GM12878 (cell line): ENCODE results near the gene LGALSL. TPM values are rescaled to one million over a fixed set of nuclear protein-coding genes. Genes with fewer than 3 reads are reported as not detected.

Experiments used
- ATAC-seq: fragments of 200-7000 bp; cut with Tn5 transposase; 3 replicates; pipeline ENCODE4 v1.9.1; 2020; ENCODE audit warnings: mild to moderate bottlenecking, moderate library complexity
- BruUV-seq: library from RNA; stranded (reverse); fragments of 400-500 nt; replicated peaks from 2 replicates; lab custom pipeline; 2021; lab: Mats Ljungman, UMichigan
- CTCF ChIA-PET: fragments of 300-600 bp; sonication (Branson Sonifier 250); formaldehyde crosslinking; extraction: SDS; loops from one replicate; lab custom pipeline; 2021; ENCODE audit warnings: inconsistent platforms; lab: Yijun Ruan, JAX
- POLR2A ChIA-PET: fragments of 350-600 bp; formaldehyde crosslinking; extraction: SDS; loops from one replicate; lab custom pipeline; 2021; ENCODE audit warnings: inconsistent platforms; lab: Charles Lee
- RAD21 ChIA-PET: fragments of 300-600 bp; sonication (Branson Sonifier 250); formaldehyde crosslinking; loops from one replicate; lab custom pipeline; 2023; ENCODE audit warnings: antibody characterized with exemption; ENCODE audit not compliant: unreplicated experiment; lab: Charles Lee
- SMC1A ChIA-PET: fragments of 300-600 bp; sonication (Branson Sonifier 250); formaldehyde crosslinking; loops from one replicate; lab custom pipeline; 2023; ENCODE audit not compliant: unreplicated experiment, uncharacterized antibody; lab: Charles Lee
- DNase-seq: peaks from one replicate; pipeline ENCODE4 v3.0.0-alpha.2; 2011; ENCODE audit warnings: low read depth, low spot score
- FAIRE-seq: peaks from 3 replicates; lab custom pipeline; 2011; peaks lifted over from hg19 to GRCh38; lab: Jason Lieb, UNC
- H2AFZ ChIP-seq: 2 replicates; pipeline ENCODE4 v1.6.0; 2011; ENCODE audit warnings: low read depth, low read length, control low read depth; ENCODE audit not compliant: control insufficient read depth
- H3K27ac ChIP-seq: 2 replicates; pipeline ENCODE4 v1.5.1; 2011; ENCODE audit warnings: control low read depth; ENCODE audit not compliant: control insufficient read depth, insufficient read depth
- H3K27me3 ChIP-seq, 2 experiments: replicated peaks in 1 of 2; 2 replicates each; pipeline versions ENCODE4 v1.6.0 to v1.6.1; 2011; ENCODE audit warnings: low read length in 1 of 2; ENCODE audit not compliant: control insufficient read depth in 2 of 2, insufficient read depth in 2 of 2
- H3K36me3 ChIP-seq, 2 experiments: 2 replicates each; pipeline ENCODE4 v1.5.1; 2011; ENCODE audit warnings: low read length in 1 of 2; ENCODE audit not compliant: control insufficient read depth in 2 of 2, insufficient read depth in 2 of 2
- H3K4me1 ChIP-seq: 2 replicates; pipeline ENCODE4 v1.6.1; 2011; ENCODE audit warnings: mild to moderate bottlenecking, low read length, moderate library complexity, mixed read lengths; ENCODE audit not compliant: control insufficient read depth, insufficient read depth
- H3K4me2 ChIP-seq: 2 replicates; pipeline ENCODE4 v1.6.0; 2011; ENCODE audit warnings: control low read depth; ENCODE audit not compliant: control insufficient read depth, insufficient read depth
- H3K4me3 ChIP-seq: fragments of 200-600 bp; sonication (generic); 2 replicates; pipeline ENCODE4 v1.5.1; 2016
- H3K79me2 ChIP-seq: 2 replicates; pipeline ENCODE4 v1.6.0; 2011; ENCODE audit warnings: low read length; ENCODE audit not compliant: control insufficient read depth, insufficient read depth
- H3K9ac ChIP-seq: 2 replicates; pipeline ENCODE4 v1.8.0; 2011; ENCODE audit warnings: low read length, control low read depth, mixed read lengths; ENCODE audit not compliant: control insufficient read depth, insufficient read depth
- H3K9me3 ChIP-seq: replicated peaks from 3 replicates; pipeline ENCODE4 v1.5.1; 2011; ENCODE audit warnings: mild to moderate bottlenecking, low read length; ENCODE audit not compliant: control insufficient read depth, insufficient read depth
- H4K20me1 ChIP-seq: 2 replicates; pipeline ENCODE4 v1.6.0; 2011; ENCODE audit not compliant: control insufficient read depth, insufficient read depth
- CBX3 ChIP-seq: fragments of 200-600 bp; sonication (generic); IDR thresholded peaks from 2 replicates; pipeline ENCODE4 v1.6.1; 2016; ENCODE audit warnings: low read depth, borderline replicate concordance
- GATAD2B ChIP-seq: fragments of 450-650 bp; conservative IDR thresholded peaks from 2 replicates; pipeline ENCODE4 v1.6.1; 2017; ENCODE audit warnings: low read depth, mild to moderate bottlenecking, moderate library complexity
- MTA2 ChIP-seq: fragments of 450-650 bp; IDR thresholded peaks from 2 replicates; pipeline ENCODE4 v1.6.1; 2016; ENCODE audit warnings: low read depth, mild to moderate bottlenecking, moderate library complexity
- PML ChIP-seq: IDR thresholded peaks from 2 replicates; pipeline ENCODE4 v1.6.1; 2012; ENCODE audit warnings: low read length, inconsistent platforms
- RAD21 ChIP-seq: IDR thresholded peaks from 2 replicates; pipeline ENCODE4 v1.6.1; 2011; ENCODE audit warnings: mild to moderate bottlenecking, low read depth, low read length, moderate library complexity; ENCODE audit not compliant: insufficient read depth
- RELA ChIP-seq: fragments of 450-650 bp; IDR thresholded peaks from 2 replicates; pipeline ENCODE4 v1.8.0; 2014; ENCODE audit warnings: borderline replicate concordance; ENCODE audit not compliant: partially characterized antibody
- WGBS: methylation state at CpG from one replicate; pipeline ENCODE4 v1.1.6; 2016; ENCODE audit warnings: low lambda C conversion rate; ENCODE audit not compliant: insufficient replicate concordance, insufficient coverage; ENCODE audit errors: missing lambda C conversion rate; 5-methylcytosine and 5-hydroxymethylcytosine counted together
- in situ Hi-C: fragments of 300-500 bp; cut with MboI; formaldehyde crosslinking; loops from 9 replicates; pipeline ENCODE4 v1.14.3; 2018; ENCODE audit warnings: mixed read lengths
- intact Hi-C: fragments of 100-400 bp; cut with micrococcal nuclease; formaldehyde crosslinking; loops from one replicate; pipeline ENCODE4 v1.14.2; 2022; ENCODE audit not compliant: unreplicated experiment
- polyA plus RNA-seq, 11 experiments: library from polyadenylated mRNA; depleted of rRNA in 4 of 11; unstranded in 6 of 11; stranded (reverse) in 5 of 11; fragments of >200 nt; fragmentation: Nextera tagmentation in 4 of 11; fragmentation: Illumina TruSeq in 1 of 11; extraction: Ambion mirVana in 4 of 11; extraction: Trizol in 1 of 11; gene quantifications; 1 replicate in 1 of 11; 2 replicates in 10 of 11; pipeline versions ENCODE4 v1.2.1 to v1.2.3, GENCODE V29; 2011 to 2016; ENCODE audit warnings: inconsistent platforms in 2 of 11, missing spikeins in 2 of 11, low read depth in 1 of 11
- total RNA-seq, 4 experiments: library from RNA; depleted of rRNA in 3 of 4; stranded (reverse); fragments of >200 nt in 3 of 4; fragmentation: Illumina TruSeq in 1 of 4; extraction: Trizol in 1 of 4; gene quantifications; 2 replicates each; pipeline versions ENCODE4 v1.2.1 to v1.2.3, GENCODE V29; 2013 to 2021
- TF ChIP-seq, protein P1 (sequence below): IDR thresholded peaks from 2 replicates; pipeline ENCODE4 v1.6.1; 2012; ENCODE audit warnings: low read depth, low read length, improper control_type of control experiment

Gene LGALSL
- total and polyA plus RNA-seq, 10 of the 15 experiments (the other 5 are each of a cell fraction or from before 2014, with no cell fraction given) = 3.3 to 9.1 (median 4.9) TPM

DNA sequence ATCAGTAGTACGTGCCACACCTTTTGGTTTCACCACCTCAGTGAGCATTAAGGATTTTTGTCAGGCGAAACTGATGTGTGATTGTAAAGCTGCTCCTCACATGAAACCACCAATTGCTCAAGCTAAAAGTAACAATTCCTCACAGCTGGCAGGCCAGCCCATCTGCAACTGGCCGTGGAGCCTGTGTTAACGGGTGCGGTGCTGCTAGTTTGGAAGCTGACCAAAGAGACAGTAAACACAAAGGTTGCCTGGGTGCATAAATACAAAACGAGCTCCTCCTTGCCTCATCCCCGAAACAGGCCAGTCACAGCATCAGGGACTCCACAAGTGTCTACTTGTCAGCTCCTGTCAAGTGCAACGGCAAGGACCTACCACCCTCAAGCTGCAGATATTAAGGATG is 32.0 kb downstream of the LGALSL start:
- peaks cover 5% of the 10 kb centered on the region for H3K4me1 ChIP-seq
- CTCF ChIA-PET = interaction anchor here (0.7 to 12.8 kb wide), 17 partner anchors 9 to 446 kb away, joined by 3 to 467 read pairs (median 4); no protein-coding TSS in a partner anchor
- ATAC-seq = no peak
- H3K36me3 ChIP-seq = no peaks in the 10 kb centered on the region
- no peak for FAIRE-seq
- no peak overlapping the region for H3K27ac ChIP-seq
- H3K4me2 ChIP-seq = no peak overlapping the region
- no peaks in the 10 kb centered on the region for H4K20me1 ChIP-seq
- in situ Hi-C loops (loop anchor here (5.0 kb wide), 2 partner anchors 154 to 434 kb away; no protein-coding TSS in a partner anchor), intact Hi-C loops (no loop called here)
- no peaks in the 10 kb centered on the region for H3K27me3 ChIP-seq
- H3K79me2 ChIP-seq = no peaks in the 10 kb centered on the region
- H3K4me3 ChIP-seq = no peak overlapping the region
- no peak for DNase-seq
- H3K9me3 ChIP-seq = no peaks in the 10 kb centered on the region
- no peak overlapping the region for H3K9ac ChIP-seq
- POLR2A ChIA-PET = no interaction called here
- SMC1A ChIA-PET = interaction anchor here (0.6 to 14.7 kb wide), 12 partner anchors 9 to 596 kb away, joined by 3 to 300 read pairs (median 4); no protein-coding TSS in a partner anchor
- TF ChIP-seq GATAD2B (no peak), CBX3 (no peak), RELA (no peak), RAD21 (no peak), PML (no peak), MTA2 (no peak)
- TF ChIP-seq, protein P1, sequence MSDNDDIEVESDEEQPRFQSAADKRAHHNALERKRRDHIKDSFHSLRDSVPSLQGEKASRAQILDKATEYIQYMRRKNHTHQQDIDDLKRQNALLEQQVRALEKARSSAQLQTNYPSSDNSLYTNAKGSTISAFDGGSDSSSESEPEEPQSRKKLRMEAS = no peak
- TF ChIP-seq, all 136 proteins: peak for 0
- WGBS = 39% methylated on average over 8 of the region's 8 CpGs
- BruUV-seq = no TSS peak
- RAD21 ChIA-PET = interaction anchor here (1.0 to 14.6 kb wide), 5 partner anchors 26 to 549 kb away, joined by 3 to 240 read pairs (median 4); no protein-coding TSS in a partner anchor
- H2AFZ ChIP-seq = no peak overlapping the region
